Endothelial cell of umbilical vein (primary cell): ENCODE results near the gene SEMA4B.

Source experiments
- EZH2 ChIP-seq: IDR thresholded peaks from 2 replicates; pipeline ENCODE4 v1.6.1; 2012; ENCODE audit warnings: borderline replicate concordance, low read depth, mild to moderate bottlenecking, moderate library complexity, low read length, inconsistent platforms; ENCODE audit not compliant: severe bottlenecking
- FOS ChIP-seq: IDR thresholded peaks from 2 replicates; pipeline ENCODE4 v1.6.1; 2011; ENCODE audit warnings: mild to moderate bottlenecking, low read length, moderate library complexity, borderline replicate concordance; ENCODE audit not compliant: insufficient read depth
- POLR2A ChIP-seq: IDR thresholded peaks from 2 replicates; pipeline ENCODE4 v1.6.1; 2012; ENCODE audit warnings: low read depth, mild to moderate bottlenecking, control low read depth, low read length
- POLR2AphosphoS5 ChIP-seq: IDR thresholded peaks from 2 replicates; pipeline ENCODE4 v1.6.1; 2012; ENCODE audit warnings: low read depth, mild to moderate bottlenecking, control low read depth, low read length, moderate library complexity; ENCODE audit not compliant: insufficient read depth
- TF ChIP-seq, protein P1 (sequence below), 2 donors: IDR thresholded peaks; 1 replicate in 1 of 2; 2 replicates in 1 of 2; pipeline ENCODE4 v1.5.1; 2011; ENCODE audit warnings: low read length in 2 of 2, mild to moderate bottlenecking in 2 of 2, moderate library complexity in 2 of 2, control low read depth in 1 of 2, inconsistent platforms in 1 of 2, low read depth in 1 of 2; ENCODE audit not compliant: insufficient read depth in 1 of 2; ENCODE audit errors: extremely low read depth in 1 of 2
- TF ChIP-seq, protein P2 (sequence below): IDR thresholded peaks from 2 replicates; pipeline ENCODE4 v1.6.1; 2011; ENCODE audit not compliant: insufficient read depth, insufficient read length

DNA sequence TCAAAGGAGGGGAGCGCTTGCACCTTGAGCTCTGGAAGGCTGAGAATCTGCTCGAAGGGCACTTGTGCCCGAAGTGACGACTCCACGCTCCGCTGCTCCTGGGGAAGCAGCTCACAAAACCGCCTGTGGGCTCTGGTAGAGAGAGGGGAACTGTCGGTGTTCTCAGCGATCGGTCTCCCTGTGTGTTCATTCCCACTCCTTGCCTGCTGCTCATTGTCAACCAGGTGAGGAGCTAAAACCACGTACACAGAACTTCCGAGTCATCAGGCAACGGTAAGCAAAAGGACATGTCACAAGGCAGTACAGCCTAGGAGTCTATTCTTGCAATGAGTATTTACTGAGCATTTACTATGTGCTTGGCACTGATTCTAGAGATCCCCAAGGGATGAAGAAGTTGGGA is 31.1 kb downstream of the SEMA4B start:
- TF ChIP-seq, protein P1, sequence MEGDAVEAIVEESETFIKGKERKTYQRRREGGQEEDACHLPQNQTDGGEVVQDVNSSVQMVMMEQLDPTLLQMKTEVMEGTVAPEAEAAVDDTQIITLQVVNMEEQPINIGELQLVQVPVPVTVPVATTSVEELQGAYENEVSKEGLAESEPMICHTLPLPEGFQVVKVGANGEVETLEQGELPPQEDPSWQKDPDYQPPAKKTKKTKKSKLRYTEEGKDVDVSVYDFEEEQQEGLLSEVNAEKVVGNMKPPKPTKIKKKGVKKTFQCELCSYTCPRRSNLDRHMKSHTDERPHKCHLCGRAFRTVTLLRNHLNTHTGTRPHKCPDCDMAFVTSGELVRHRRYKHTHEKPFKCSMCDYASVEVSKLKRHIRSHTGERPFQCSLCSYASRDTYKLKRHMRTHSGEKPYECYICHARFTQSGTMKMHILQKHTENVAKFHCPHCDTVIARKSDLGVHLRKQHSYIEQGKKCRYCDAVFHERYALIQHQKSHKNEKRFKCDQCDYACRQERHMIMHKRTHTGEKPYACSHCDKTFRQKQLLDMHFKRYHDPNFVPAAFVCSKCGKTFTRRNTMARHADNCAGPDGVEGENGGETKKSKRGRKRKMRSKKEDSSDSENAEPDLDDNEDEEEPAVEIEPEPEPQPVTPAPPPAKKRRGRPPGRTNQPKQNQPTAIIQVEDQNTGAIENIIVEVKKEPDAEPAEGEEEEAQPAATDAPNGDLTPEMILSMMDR (IDR thresholded peaks at IDR 0.05; ENCODE audit: extremely low read depth in 1 of 2, insufficient read depth in 1 of 2, low read depth in 1 of 2, low read length in 2 of 2), result no peak
- no peak for TF ChIP-seq EZH2
- TF ChIP-seq POLR2A, result no peak
- no peak for TF ChIP-seq POLR2AphosphoS5
- TF ChIP-seq, protein P2, sequence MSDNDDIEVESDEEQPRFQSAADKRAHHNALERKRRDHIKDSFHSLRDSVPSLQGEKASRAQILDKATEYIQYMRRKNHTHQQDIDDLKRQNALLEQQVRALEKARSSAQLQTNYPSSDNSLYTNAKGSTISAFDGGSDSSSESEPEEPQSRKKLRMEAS, result no peak
- no peak for TF ChIP-seq FOS
